ENCODE results near the gene BPIFA3.

Gene BPIFA3

DNA sequence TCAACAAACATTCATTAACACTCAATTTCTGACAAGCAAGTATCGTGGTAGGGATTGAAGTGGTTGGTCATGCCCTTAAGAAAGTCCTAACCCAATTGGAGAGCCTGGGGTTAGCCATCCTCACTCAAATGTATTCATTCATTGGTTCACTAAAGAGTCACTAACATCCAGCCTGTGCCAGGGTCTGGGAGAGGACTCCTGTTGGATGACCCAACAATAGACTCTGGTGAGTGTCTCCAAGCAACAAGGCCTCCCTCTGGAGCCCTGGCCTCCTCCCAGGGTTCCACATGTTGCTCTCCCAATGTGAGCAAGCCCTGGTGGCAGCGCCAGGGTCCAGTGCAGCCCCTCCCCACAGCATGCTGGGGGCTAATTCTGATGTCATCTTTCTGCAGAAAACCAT lies at the start of gene BPIFA3:
BPIFA3 (plus strand) TSS at position 301 of the 400 bp plus-strand sequence. CDS start 185 bp downstream, outside the sequence.
- in situ Hi-C loops (cut with MboI; ENCODE audit: low sequenced_read_pairs, unreplicated experiment) = no loop called here
- TF ChIP-seq, protein P1, sequence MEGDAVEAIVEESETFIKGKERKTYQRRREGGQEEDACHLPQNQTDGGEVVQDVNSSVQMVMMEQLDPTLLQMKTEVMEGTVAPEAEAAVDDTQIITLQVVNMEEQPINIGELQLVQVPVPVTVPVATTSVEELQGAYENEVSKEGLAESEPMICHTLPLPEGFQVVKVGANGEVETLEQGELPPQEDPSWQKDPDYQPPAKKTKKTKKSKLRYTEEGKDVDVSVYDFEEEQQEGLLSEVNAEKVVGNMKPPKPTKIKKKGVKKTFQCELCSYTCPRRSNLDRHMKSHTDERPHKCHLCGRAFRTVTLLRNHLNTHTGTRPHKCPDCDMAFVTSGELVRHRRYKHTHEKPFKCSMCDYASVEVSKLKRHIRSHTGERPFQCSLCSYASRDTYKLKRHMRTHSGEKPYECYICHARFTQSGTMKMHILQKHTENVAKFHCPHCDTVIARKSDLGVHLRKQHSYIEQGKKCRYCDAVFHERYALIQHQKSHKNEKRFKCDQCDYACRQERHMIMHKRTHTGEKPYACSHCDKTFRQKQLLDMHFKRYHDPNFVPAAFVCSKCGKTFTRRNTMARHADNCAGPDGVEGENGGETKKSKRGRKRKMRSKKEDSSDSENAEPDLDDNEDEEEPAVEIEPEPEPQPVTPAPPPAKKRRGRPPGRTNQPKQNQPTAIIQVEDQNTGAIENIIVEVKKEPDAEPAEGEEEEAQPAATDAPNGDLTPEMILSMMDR (IDR thresholded peaks at IDR 0.05; ENCODE audit: borderline replicate concordance, control extremely low read depth, extremely low read depth, insufficient read depth, missing control alignments) = no peak
- no peak for DNase-seq (ENCODE audit: low spot score)

- TF ChIP-seq, protein P1 (IDR thresholded peaks at IDR 0.05; ENCODE audit: borderline replicate concordance, control extremely low read depth, extremely low read depth, insufficient read depth, missing control alignments) = no peak
- DNase-seq (ENCODE audit: low spot score) = no peak
- in situ Hi-C loops (cut with MboI; ENCODE audit: low sequenced_read_pairs, unreplicated experiment) = no loop called here
Measured at GRCh38 chr20:33167859-33168258, 49.3 kb upstream of the BPIFA3 start, which contains the start of gene BPIFA2. Gene BPIFA2, plus strand, starts transcription at chr20:33168159. Its CDS starts 987 bp downstream, at chr20:33169146.

DNA sequence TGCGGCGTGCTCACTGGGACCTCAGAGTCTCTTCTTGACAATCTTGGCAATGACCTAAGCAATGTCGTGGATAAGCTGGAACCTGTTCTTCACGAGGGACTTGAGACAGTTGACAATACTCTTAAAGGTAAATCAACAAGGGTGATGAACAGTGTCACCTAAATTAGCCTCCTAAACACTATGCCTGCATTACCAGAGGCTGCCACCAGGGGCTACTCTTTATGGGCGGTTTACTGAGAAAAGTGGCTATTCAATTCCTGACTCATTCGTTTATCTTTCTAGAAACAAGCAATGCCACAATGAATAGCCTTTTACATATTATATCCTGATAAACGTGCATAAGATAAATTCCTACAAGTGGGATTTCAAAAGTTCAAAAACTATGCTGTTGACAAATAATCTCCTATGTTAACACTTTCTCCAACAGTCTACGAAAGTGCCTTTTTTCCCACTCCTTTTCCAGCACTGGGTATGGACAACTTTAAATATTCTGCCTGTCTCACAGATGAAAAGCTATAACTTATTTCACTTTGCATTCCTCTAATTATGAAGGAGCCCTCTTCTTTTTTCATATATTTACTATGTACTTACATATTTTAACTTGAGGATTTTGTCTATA lies 47.9 kb upstream of the BPIFA3 start:
- DNase-seq (ENCODE audit: low spot score) = no peak
- in situ Hi-C loops (cut with MboI; ENCODE audit: low sequenced_read_pairs, unreplicated experiment) = no loop called here
- TF ChIP-seq, protein P1 (IDR thresholded peaks at IDR 0.05; ENCODE audit: borderline replicate concordance, control extremely low read depth, extremely low read depth, insufficient read depth, missing control alignments) = no peak

- DNase-seq (ENCODE audit: low spot score) = no peak
Measured at GRCh38 chr20:33172781-33173180, 44.4 kb upstream of the BPIFA3 start.

GRCh38 chr20:33175123-33175522 lies 42.0 kb upstream of the BPIFA3 start:
- TF ChIP-seq, protein P1 (IDR thresholded peaks at IDR 0.05; ENCODE audit: borderline replicate concordance, control extremely low read depth, extremely low read depth, insufficient read depth, missing control alignments) = no peak
- in situ Hi-C loops (cut with MboI; ENCODE audit: low sequenced_read_pairs, unreplicated experiment) = no loop called here
- DNase-seq (ENCODE audit: low spot score) = no peak

More at GRCh38 chr20:33172781-33173180, 44.4 kb upstream of the BPIFA3 start:
- in situ Hi-C loops (cut with MboI; ENCODE audit: low sequenced_read_pairs, unreplicated experiment) = no loop called here
- TF ChIP-seq, protein P1 (IDR thresholded peaks at IDR 0.05; ENCODE audit: borderline replicate concordance, control extremely low read depth, extremely low read depth, insufficient read depth, missing control alignments) = no peak

DNA sequence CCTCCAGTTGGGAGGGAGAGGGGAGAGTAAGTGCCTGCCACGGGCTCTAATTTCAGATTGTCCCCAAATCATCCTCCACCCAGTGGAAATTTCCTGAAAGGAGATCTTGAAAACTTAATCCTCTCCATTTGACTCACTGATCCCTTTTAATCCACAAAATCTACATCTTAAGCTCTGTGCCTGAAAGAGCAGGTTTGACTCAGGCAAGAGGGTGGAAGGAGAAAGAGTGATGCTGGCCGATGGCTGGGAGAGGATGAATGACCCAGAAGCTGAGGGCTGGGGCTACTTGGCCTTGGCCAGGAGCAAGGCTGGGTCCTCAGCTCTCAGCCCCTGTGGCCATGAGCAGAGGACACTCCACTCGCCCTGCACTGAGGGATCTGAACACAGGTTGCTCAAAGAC lies 41.1 kb upstream of the BPIFA3 start:
- DNase-seq (ENCODE audit: low spot score) = no peak
- TF ChIP-seq, protein P1 (IDR thresholded peaks at IDR 0.05; ENCODE audit: borderline replicate concordance, control extremely low read depth, extremely low read depth, insufficient read depth, missing control alignments) = no peak
- in situ Hi-C loops (cut with MboI; ENCODE audit: low sequenced_read_pairs, unreplicated experiment) = no loop called here
